T-helper 1 cell treated with Interleukin-12 subunit alpha and Interleukin-12 subunit beta and Interleukin-4 antibody, amounts not matched to agents 30 ng/mL and 1 ng/mL, for 36 hours (primary cell): ENCODE measurements around the gene TFB2M. TPM values are rescaled to one million over a fixed set of nuclear protein-coding genes. Genes with fewer than 3 reads are reported as not detected.
"Not testable (repeated sequence)": the region's sequence is repeated elsewhere in the genome, so short reads cannot be mapped to it uniquely, and the experiment has no call there.

Experiments
- intact Hi-C: fragments of 100-400 bp; cut with micrococcal nuclease; formaldehyde crosslinking; loops from one replicate; pipeline ENCODE4 v1.15.1; 2024
- total RNA-seq: library from RNA; stranded (reverse); gene quantifications from 2 replicates; pipeline ENCODE4 v1.2.3, GENCODE V29; 2022

The TFB2M gene
- total RNA-seq, 1 donor from 2014 or later: 12.4 TPM

GRCh38 chr1:246583056-246583440 lies 17.0 kb upstream of the TFB2M start:
- intact Hi-C loops: no loop called here

DNA sequence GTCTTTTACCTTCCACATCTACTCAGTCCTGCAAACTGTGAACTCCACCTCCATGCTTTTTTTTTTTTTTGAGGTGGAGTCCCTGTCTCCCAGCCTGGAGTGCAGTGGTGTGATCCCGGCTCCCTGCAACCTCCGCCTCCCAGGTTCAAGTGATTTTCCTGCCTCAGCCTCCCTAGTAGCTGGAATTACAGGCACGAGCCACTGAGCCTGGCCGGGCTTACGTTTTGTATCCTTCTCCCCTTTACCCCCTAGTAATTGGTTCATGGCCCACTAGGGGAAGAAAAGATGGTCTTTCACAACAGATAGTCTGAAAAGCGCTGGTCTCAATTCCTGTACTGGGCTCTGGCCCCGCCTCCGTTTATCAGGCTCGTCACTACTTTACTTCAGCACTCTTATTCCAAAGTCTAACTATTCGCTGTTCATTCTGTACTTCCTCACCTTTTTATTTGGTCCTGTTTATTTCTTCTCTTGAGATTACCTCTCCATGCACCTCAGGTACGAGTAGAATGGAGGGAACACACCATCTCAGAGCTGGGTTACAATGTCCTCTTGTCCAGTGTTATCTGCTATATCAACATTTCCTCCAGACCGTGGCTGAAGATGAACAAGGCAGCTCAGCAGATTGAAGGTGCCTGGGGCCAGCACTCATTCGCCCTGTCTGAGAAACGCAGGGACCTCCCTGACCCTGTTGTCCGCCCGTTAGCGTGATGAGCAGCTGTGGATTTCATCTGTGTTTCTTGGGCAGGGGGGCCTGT lies 16.4 kb upstream of the TFB2M start:
- intact Hi-C loops: no loop called here

DNA sequence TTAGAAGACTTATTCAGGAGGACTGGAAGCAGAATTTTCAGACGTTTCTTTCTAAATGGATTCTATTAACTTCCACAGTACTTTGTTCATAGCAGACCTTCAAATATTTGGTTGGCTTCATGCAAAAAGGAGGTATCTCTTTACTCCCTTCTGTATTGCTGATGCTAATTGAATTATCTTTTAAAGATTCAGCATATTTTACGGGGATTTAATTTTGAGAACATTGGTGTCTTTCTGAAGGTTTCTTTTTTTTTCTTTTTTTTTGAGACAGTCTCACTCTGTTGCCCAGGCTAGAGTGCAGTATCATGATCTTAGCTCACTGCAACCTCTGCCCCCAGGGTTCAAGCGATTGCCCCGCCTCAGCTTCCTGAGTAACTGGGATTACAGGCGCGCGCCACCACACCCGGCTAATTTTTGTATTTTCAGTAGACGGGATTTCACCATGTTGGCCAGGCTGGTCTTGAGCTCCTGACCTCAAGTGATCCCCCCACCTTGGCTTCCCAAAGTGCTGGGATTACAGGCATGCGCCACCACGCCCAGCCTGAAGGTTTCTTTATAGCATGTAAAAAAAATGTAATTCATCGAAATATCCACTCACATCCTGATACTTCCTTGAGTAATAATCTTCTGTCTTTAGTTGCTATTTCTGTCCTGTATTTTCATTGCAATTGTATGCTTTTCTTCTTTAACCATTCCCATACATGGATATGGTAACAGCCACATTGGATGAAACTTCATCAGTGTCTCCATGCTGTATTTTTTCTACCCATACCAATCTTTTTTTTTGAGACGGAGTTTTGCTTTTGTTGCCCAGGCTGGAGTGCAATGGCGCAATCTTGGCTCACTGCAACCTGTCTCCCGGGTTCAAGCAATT lies 14.7 kb upstream of the TFB2M start:
- intact Hi-C loops: no loop called here

DNA sequence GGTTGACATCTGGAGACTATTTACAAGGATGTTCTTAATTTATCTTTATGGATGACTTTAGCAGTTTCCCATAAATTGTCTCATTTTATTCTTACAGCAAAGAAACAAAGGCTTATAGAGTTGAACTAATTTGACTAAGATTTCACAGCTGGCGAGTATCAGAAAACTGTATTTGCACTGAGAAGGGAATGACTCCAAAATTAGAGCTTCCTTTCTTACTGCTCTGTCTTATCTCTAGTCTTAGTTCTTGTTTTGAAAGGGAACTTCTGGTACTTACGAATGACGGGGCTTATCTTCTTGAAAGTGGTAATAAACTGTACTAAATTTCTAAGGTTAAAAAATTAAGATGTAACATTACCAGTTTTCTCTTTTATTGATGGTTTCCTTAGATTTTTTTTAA lies 13.8 kb upstream of the TFB2M start:
- intact Hi-C loops: no loop called here

DNA sequence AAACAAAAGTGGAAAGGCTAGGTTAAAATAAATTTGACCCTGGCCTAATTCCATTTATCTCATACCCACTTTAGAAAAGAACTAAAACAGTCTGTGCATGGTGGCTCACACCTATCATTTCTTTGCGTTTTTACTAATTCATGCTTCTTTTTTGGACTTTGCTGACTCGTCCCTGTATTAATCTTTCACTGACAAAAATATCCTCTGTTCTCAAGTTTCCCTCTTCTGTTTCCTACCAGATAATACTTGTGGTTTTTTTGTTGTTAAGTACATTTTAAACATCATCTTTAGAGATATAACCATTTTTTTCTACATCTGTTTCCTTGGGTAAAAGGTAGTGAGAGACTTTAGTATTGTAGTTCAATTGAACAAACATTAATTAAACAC lies 11.7 kb upstream of the TFB2M start:
- intact Hi-C loops: no loop called here

GRCh38 chr1:246577082-246577719 lies 11.1 kb upstream of the TFB2M start:
- intact Hi-C loops: no loop called here

DNA sequence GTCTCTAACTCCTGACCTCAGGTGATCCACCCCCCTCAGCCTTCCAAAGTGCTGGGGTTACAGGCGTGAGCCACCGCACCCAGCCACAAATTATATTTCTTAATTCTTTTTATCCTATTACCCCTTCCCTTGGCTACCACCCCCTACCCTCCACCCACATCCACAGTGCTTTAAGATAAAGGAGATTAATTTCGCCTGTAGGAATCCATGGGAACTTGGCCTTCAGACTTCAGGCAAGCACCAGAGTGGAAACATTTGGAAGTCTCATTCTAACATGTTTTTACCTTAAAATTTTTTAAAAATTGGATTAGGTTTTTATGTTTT lies 10.6 kb upstream of the TFB2M start:
- intact Hi-C loops: no loop called here

GRCh38 chr1:246573491-246573890 lies 7.4 kb upstream of the TFB2M start:
- intact Hi-C loops: no loop called here

DNA sequence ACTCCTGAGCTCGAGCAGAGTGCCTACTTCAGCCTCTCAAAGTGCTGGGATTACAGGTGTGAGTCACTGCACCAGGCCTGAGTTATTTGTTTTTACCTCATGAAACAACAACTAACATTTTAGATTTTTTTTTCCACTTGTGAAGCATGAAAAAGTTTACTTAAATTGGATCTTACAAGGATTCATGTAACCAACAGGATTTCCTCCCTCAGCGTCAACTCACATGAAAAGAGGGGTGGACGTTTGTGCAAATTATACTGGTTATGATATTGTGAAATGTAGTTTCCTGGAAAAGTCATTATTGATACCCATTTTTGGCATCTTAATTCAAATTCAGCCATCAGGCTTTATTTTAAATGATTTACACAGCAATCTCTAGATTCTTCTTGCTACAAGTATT lies 6.7 kb upstream of the TFB2M start:
- intact Hi-C loops: no loop called here

DNA sequence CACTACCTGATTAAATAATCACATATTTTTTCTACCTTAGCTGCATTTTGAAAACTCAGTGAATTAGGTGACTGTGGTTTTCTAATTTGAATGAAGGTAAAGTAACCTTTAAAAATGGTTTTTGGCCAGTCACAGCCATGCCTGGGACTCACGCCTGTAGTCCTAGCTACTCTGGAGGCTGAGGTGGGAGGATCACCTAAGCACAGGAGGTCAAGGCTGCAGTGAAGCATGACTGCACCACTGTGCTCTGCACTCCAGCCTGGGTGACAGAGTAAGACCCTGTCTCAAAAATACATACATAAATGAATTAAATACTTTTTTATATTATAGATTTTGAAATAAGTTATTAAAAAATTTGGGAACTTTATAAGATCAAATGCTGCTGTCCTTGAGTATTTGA lies 5.9 kb upstream of the TFB2M start:
- intact Hi-C loops: no loop called here

- intact Hi-C loops: not testable (repeated sequence)
Observed at GRCh38 chr1:246571309-246571708, 5.2 kb upstream of the TFB2M start.

DNA sequence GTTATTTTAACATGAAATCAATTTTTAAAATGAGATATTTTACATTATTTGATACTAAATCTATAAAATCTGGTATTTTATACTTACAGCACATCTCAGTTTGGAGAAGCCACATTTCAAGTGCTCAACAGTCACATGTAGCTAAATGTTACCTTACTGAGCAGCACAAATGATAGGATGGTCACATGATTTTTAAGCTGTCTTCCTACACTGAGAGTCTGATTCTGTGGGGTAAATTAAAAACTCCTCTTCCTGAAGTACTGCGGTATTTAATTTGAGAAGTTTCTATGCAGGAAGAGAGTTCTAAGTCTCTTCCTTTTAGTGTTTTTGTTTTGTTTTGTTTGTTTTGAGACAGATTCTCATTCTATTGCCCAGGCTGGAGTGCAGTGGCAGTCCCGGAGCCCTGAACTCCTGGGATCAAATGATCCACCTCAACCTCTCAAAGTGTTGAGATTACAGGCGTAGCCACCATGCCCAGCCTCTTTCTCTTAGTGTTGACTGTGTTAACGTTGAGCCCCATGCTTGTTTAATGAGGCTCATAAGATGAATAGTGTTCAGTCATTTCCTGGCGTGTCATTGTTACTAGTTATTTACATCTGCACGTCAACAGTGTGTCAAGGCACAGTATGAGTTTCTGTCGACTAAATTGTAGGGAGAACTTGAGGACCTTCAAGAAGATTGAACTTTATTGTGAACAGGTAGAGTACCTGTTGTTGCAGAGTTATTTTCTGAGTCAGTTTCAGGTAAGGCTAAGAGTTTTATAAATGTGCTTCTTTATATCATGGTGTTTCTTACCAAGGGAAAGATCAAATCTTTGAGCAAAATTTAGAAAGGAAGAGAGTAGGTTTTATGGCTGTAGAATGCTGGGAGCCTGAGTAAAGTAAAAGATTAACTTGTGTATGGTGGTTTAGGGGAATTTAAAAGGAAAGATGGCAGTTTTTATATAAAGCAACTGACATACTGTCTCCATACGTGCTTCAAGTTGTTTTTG lies 3.5 kb upstream of the TFB2M start:
- intact Hi-C loops: loop anchor here (5.0 to 10.0 kb wide), 6 partner anchors 73 to 1415 kb away; partner anchors contain the start of genes KIF26B, SCCPDH and ZNF670

DNA sequence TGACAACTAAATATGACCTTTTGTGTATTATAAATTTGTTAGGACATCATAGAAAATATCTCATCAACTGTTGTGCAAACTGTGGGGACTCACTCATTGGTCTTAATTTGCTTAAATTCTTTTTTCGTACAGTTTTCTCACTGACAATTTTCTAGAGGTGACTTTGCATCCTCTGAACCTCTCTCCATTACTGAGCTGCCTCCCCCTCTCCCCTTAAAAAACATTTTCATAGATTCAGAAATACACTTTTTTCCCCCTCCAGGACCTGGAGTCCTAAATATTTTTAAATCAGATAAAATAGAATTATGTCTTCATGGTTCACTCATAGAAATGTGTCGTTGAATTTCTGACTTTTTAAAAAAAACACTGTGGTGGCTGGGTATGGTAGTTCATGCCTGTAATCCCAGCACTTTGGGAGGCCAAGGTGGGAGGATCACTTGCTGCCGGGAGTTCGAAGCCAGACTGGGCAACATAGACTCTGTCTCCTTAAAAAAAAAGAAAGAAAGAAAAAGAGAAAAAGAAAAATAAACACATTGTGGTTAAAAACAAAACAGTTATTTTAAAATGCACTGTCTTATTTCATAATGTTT lies 1.7 kb upstream of the TFB2M start:
- intact Hi-C loops: loop anchor here (1.0 to 10.0 kb wide), 13 partner anchors 35 to 1705 kb away; partner anchors contain the start of genes KIF26B, SCCPDH, ZNF496 and ZNF669

- intact Hi-C loops: loop anchor here (1.0 to 10.0 kb wide), 20 partner anchors 35 to 1915 kb away; partner anchors contain the start of genes COX20, KIF26B, SCCPDH and SMYD3
Observed at GRCh38 chr1:246566813-246567645, 968 bp upstream of the TFB2M start.

DNA sequence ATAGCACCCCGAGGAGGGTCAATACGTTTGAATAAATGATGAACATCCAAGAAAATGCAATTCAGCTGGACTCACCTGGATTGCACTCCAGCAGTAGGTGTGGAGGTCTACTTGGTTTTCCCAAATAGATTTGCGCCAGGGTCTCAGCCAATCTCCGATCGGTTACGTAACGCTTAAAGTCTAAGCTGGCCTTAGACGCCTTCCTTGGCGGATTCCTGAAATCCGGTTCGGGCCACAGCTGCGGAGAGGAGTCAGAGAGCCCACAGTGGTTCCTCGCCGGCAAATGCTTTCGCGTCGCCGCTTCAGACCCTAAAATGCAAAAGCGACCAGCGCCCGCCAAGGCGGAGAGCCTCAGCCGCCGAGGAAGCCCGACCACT lies 322 bp downstream of the TFB2M start:
- intact Hi-C loops: loop anchor here (1.0 to 10.0 kb wide), 18 partner anchors 58 to 1913 kb away; partner anchors contain the start of genes COX20, KIF26B, SCCPDH and SMYD3

GRCh38 chr1:246564839-246565750 lies 966 bp downstream of the TFB2M start:
- intact Hi-C loops: loop anchor here (5.0 to 10.0 kb wide), 6 partner anchors 77 to 1410 kb away; partner anchors contain the start of genes KIF26B, SCCPDH and ZNF670

DNA sequence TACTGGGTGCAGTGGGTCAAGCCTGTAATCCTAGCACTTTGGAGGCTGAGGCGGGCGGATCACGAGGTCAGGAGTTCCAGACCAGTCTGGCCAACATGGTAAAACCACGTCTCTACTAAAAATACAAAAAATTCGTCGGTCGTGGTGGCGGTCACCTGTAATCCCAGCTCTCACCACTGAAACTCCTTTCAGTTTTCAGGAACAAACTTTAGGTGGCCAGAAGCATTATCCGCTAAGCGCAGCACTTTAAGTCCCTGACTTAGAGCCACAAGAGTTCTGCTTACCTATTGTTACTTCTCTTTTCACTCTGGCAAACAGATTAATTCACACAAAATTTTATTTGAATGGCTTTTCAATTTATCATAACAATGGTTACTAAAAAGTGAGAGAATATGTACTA lies 5.2 kb downstream of the TFB2M start:
- intact Hi-C loops: loop anchor here (10.0 kb wide), 2 partner anchors 164 to 1406 kb away; partner anchors contain the start of genes KIF26B and SCCPDH

DNA sequence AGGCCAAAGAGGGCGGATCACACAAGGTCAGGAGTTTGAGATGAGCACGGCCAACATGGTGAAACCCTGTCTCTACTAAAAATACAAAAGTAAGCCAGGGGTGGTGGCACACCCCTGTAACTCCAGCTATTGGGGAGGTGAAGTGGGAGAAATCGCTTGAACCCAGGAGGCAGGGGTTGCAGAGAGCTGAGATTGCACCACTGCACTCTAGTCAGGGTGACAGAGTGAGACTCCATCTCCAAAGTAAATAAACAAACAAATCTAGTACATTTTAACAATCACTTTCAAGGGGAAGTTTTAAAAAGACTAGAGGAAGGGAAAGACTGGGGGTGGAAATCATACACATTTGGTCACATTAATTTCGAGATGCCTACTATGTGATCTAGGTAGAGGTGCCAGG lies 6.8 kb downstream of the TFB2M start:
- intact Hi-C loops: no loop called here
